Endodermal cell (in vitro differentiated cells): ENCODE measurements around the gene HES4. TPM values are rescaled to one million over a fixed set of nuclear protein-coding genes. Genes with fewer than 3 reads are reported as not detected.
"Not testable (repeated sequence)": the region's sequence is repeated elsewhere in the genome, so short reads cannot be mapped to it uniquely, and the experiment has no call there.

Experiments
- DNase-seq: peaks from one replicate; pipeline ENCODE4 v3.0.0-alpha.2; 2017
- H3K27ac ChIP-seq: 2 replicates; pipeline ENCODE4 v1.5.1; 2013; ENCODE audit warnings: mild to moderate bottlenecking, low read depth, low read length, moderate library complexity
- H3K27me3 ChIP-seq: 2 replicates; pipeline ENCODE4 v1.6.1; 2013; ENCODE audit warnings: mild to moderate bottlenecking, low read length, moderate library complexity; ENCODE audit not compliant: insufficient read depth, control insufficient read depth, poor library complexity, severe bottlenecking
- H3K36me3 ChIP-seq: 2 replicates; pipeline ENCODE4 v1.7.0; 2013; ENCODE audit warnings: mild to moderate bottlenecking, low read length, moderate library complexity; ENCODE audit not compliant: control insufficient read depth, insufficient read depth
- H3K4me1 ChIP-seq: one replicate; pipeline ENCODE4 v1.7.0; 2013; ENCODE audit warnings: low read length; ENCODE audit not compliant: control insufficient read depth, insufficient read depth
- H3K4me3 ChIP-seq: 2 replicates; pipeline ENCODE4 v1.5.1; 2013; ENCODE audit warnings: mild to moderate bottlenecking, low read length, moderate library complexity
- H3K9ac ChIP-seq: 2 replicates; pipeline ENCODE4 v1.6.1; 2013; ENCODE audit warnings: mild to moderate bottlenecking, low read length, moderate library complexity; ENCODE audit not compliant: poor library complexity, severe bottlenecking; ENCODE audit errors: extremely low read depth
- H3K9me3 ChIP-seq: 2 replicates; pipeline ENCODE4 v1.6.1; 2013; ENCODE audit warnings: mild to moderate bottlenecking, low read length, moderate library complexity; ENCODE audit not compliant: control insufficient read depth
- H3K27ac Mint-ChIP-seq: 2 replicates; pipeline ENCODE4 v1.8.0; 2020; ENCODE audit warnings: mixed read lengths
- H3K27me3 Mint-ChIP-seq: 2 replicates; pipeline ENCODE4 v1.8.0; 2021; ENCODE audit warnings: mild to moderate bottlenecking, mixed read lengths; ENCODE audit not compliant: insufficient read depth
- H3K36me3 Mint-ChIP-seq: 2 replicates; pipeline ENCODE4 v1.8.0; 2020; ENCODE audit warnings: low read depth, mixed read lengths
- H3K4me1 Mint-ChIP-seq: 2 replicates; pipeline ENCODE4 v1.8.0; 2020; ENCODE audit warnings: mixed read lengths
- H3K4me3 Mint-ChIP-seq: 2 replicates; pipeline ENCODE4 v1.8.0; 2020; ENCODE audit warnings: mild to moderate bottlenecking, moderate library complexity, mixed read lengths
- H3K9me3 Mint-ChIP-seq: 2 replicates; pipeline ENCODE4 v1.8.0; 2020; ENCODE audit warnings: mild to moderate bottlenecking, mixed read lengths
- WGBS, 2 experiments: methylation state at CpG; one replicate each; pipeline versions ENCODE4 v1.1.5 to v1.1.7; 2013; ENCODE audit warnings: missing lambda C conversion rate in 2 of 2, mixed read lengths in 1 of 2; ENCODE audit not compliant: insufficient coverage in 1 of 2, insufficient read length in 1 of 2; 5-methylcytosine and 5-hydroxymethylcytosine counted together
- total RNA-seq, 2 donors: library from RNA; stranded (reverse); fragmentation: NEBNext Ultra II Directional in 1 of 2; extraction: Animal tissue kit (Norgen Biotek cat#: 25700) in 1 of 2; gene quantifications; 2 replicates in 1 of 2; 3 replicates in 1 of 2; pipeline ENCODE4 v1.2.1, GENCODE V29; 2021
- TF ChIP-seq, protein P1 (sequence below): fragments of 200-600 bp; sonication (generic); conservative IDR thresholded peaks from 2 replicates; pipeline ENCODE4 v1.5.0; 2021; ENCODE audit warnings: antibody characterized with exemption, mild to moderate bottlenecking

The HES4 gene
- total RNA-seq, 2 donors from 2014 or later, result 16.1 to 19.7 TPM

DNA sequence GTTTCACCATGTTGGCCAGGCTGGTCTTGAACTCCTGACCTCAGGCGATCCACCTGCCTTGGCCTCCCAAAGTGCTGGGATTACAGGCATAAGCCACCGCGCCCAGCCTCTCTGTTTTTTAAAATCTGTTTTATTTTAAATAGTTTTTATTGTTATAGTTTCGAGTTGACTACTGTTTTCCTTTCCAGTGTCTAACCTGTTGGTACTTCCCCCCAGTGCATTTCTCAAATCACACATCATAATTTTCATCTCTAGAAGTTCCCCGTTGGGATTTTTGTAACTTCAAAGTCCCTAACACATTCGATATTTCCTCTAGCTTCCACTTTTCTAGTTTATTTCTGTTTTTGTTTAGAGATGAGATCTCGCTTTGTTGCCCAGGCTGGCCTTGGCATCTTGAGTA, 7.5 kb downstream of the HES4 start:
- Histone ChIP-seq H3K36me3 (no peaks in the 10 kb centered on the region), H3K9ac (no peak overlapping the region), H3K27me3 (peaks cover 56% of the 10 kb centered on the region), H3K4me3 (no peak overlapping the region), H3K4me1 (no peaks in the 10 kb centered on the region), H3K27ac (no peak overlapping the region), H3K9me3 (peaks cover 15% of the 10 kb centered on the region)
- WGBS, 2 experiments, result 92 to 100% methylated on average over 1 to 7 of the region's 7 CpGs
- H3K36me3 Mint-ChIP-seq, result no peaks in the 10 kb centered on the region
- no peak for DNase-seq
- no peak overlapping the region for H3K4me3 Mint-ChIP-seq
- peaks cover 93% of the 10 kb centered on the region for H3K27me3 Mint-ChIP-seq
- H3K4me1 Mint-ChIP-seq, result peaks cover 3% of the 10 kb centered on the region
- TF ChIP-seq, protein P1, sequence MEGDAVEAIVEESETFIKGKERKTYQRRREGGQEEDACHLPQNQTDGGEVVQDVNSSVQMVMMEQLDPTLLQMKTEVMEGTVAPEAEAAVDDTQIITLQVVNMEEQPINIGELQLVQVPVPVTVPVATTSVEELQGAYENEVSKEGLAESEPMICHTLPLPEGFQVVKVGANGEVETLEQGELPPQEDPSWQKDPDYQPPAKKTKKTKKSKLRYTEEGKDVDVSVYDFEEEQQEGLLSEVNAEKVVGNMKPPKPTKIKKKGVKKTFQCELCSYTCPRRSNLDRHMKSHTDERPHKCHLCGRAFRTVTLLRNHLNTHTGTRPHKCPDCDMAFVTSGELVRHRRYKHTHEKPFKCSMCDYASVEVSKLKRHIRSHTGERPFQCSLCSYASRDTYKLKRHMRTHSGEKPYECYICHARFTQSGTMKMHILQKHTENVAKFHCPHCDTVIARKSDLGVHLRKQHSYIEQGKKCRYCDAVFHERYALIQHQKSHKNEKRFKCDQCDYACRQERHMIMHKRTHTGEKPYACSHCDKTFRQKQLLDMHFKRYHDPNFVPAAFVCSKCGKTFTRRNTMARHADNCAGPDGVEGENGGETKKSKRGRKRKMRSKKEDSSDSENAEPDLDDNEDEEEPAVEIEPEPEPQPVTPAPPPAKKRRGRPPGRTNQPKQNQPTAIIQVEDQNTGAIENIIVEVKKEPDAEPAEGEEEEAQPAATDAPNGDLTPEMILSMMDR, result no peak
- H3K9me3 Mint-ChIP-seq, result peaks cover 24% of the 10 kb centered on the region
- H3K27ac Mint-ChIP-seq, result no peak overlapping the region

DNA sequence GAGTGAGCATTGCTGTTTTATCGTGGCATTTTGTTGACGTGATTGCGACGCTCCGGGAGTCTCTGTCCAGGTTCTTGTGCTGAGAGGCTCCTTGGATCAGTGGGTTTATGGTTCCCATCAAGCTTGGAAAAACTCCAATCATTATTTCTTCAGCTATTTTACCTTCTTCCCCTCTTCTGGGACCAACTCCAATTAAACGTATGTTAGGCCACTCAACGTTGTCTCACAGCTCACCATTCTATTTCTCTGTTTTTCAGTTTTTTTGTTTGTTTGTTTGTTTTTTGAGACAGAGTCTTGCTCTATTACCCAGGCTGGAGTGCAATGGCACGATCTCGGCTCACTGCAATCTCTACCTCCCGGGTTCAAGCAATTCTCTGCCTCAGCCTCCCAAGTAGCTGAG, 8.0 kb downstream of the HES4 start:
- Mint-ChIP-seq H3K36me3 (no peaks in the 10 kb centered on the region), H3K27me3 (peaks cover 90% of the 10 kb centered on the region), H3K9me3 (peaks cover 24% of the 10 kb centered on the region), H3K4me1 (peaks cover 3% of the 10 kb centered on the region), H3K4me3 (no peak overlapping the region), H3K27ac (no peak overlapping the region)
- Histone ChIP-seq H3K9me3 (peaks cover 15% of the 10 kb centered on the region), H3K4me3 (no peak overlapping the region), H3K27me3 (peaks cover 51% of the 10 kb centered on the region), H3K27ac (no peak overlapping the region), H3K36me3 (no peaks in the 10 kb centered on the region), H3K9ac (no peak overlapping the region), H3K4me1 (no peaks in the 10 kb centered on the region)
- 94 to 99% methylated on average over 8 to 10 of the region's 10 CpGs for WGBS, 2 experiments
- TF ChIP-seq, protein P1, result no peak
- no peak for DNase-seq

DNA sequence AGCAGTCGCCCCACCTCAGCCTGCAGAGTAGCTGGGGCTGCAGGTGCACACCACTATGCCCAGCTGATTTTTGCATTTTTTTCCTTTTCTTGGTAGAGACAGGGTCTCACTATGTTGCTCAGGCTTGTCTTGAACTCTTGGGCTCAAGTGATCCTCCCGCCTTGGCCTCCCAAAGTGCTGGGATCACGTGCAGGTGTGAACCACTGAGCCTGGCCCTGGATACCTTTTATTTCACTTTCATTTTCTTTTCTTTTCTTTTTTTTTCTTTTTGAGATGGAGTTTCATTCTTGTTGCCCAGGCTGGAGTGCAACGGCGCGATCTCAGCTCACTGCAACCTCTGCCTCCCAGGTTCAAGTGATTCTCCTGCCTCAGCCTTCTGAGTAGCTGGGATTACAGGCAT, 8.6 kb downstream of the HES4 start:
- not testable (repeated sequence) for H3K36me3 ChIP-seq, DNase-seq, H3K36me3 Mint-ChIP-seq, H3K4me3 Mint-ChIP-seq, H3K27ac Mint-ChIP-seq, H3K4me1 Mint-ChIP-seq, H3K4me3 ChIP-seq, H3K9ac ChIP-seq, H3K27ac ChIP-seq, H3K4me1 ChIP-seq
- H3K9me3 Mint-ChIP-seq, result peaks cover 24% of the 10 kb centered on the region
- WGBS, 2 experiments, result 90 to 96% methylated on average over 3 to 6 of the region's 6 CpGs
- Histone ChIP-seq H3K27me3 (peaks cover 56% of the 10 kb centered on the region), H3K9me3 (peaks cover 15% of the 10 kb centered on the region)
- H3K27me3 Mint-ChIP-seq, result peaks cover 93% of the 10 kb centered on the region

DNA sequence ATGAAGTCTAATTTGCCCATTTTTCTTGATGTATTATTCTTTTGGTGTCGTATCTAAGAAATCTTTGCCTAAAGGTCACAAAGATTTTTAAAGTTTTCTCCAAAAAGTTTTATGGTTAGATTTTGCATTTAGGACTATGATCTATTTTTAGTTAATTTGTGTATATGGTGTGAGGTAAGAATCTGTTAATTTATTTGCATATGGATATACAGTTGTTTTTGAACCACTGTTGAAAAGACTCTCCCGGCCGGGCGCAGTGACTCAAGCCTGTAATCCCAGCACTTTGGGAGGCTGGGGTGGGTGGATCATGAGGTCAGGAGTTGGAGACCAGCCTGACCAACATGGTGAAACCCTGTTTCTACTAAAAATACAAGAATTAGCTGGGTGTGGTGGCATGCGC, 11.8 kb downstream of the HES4 start:
- H3K4me3 ChIP-seq, H3K27ac ChIP-seq, H3K4me3 Mint-ChIP-seq, H3K9ac ChIP-seq, H3K4me1 Mint-ChIP-seq, H3K27ac Mint-ChIP-seq, H3K4me1 ChIP-seq, H3K36me3 Mint-ChIP-seq, H3K36me3 ChIP-seq, DNase-seq: not testable (repeated sequence)
- Mint-ChIP-seq H3K9me3 (peaks cover 24% of the 10 kb centered on the region), H3K27me3 (peaks cover 91% of the 10 kb centered on the region)
- Histone ChIP-seq H3K9me3 (peaks cover 15% of the 10 kb centered on the region), H3K27me3 (peaks cover 76% of the 10 kb centered on the region)
- WGBS, 2 experiments, result 85 to 90% methylated on average over 5 of the region's 5 CpGs
